D721Med (cell line): ENCODE measurements around the gene ATM.
"Not testable (repeated sequence)": the region's sequence is repeated elsewhere in the genome, so short reads cannot be mapped to it uniquely, and the experiment has no call there.

ENCODE experiments used
- DNase-seq: peaks from one replicate; pipeline ENCODE4 v3.0.0; 2011; ENCODE audit warnings: low spot score; ENCODE audit not compliant: insufficient read length
- FAIRE-seq: peaks from 2 replicates; lab custom pipeline; 2011; peaks lifted over from hg19 to GRCh38; lab: Jason Lieb, UNC
- CTCF ChIP-seq: IDR thresholded peaks from 2 replicates; pipeline ENCODE4 v1.5.1; 2012; ENCODE audit warnings: mild to moderate bottlenecking, control low read depth; ENCODE audit not compliant: insufficient read depth; ENCODE audit errors: missing control alignments

The ATM gene

DNA sequence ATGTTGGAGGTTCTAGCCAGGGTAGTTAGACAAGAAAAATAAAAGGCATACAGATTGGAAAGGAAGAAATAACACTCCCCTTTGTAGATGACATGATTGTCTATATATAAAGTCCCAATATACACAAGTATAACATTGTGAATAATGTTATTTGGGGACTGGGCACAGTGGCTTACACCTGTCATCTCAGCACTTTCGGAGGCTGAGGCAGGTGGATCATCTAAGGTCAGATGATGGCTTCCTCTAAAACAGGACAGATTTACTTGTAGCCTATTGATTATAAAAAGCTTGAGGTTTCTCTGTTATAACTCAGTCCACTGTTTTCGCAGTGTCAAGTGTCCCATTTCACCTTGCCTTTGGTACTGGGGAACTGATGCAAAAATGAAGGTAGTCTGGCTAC is 19.6 kb downstream of the ATM start:
- TF ChIP-seq CTCF, result no peak
- DNase-seq, result no peak
- no peak for FAIRE-seq

DNA sequence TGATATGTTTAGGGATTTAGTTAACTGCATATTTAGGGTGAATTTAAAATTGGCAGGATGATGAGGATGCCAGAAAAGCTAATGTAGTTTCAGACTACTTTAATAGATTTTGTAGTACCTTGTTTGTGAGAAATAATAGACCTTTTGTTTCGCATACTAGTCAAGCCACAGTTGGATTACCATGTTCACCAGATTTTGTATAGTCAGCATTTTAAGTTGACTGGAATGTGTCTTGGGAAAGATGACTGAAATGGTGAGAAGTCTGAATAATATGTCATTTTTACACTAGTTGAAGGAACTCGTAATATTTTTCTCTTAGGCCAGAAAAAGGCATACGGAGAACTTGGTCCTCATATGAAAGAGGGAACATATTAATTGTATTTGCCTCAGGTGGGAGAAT is 23.4 kb downstream of the ATM start:
- no peak for TF ChIP-seq CTCF
- FAIRE-seq, result no peak
- DNase-seq, result no peak

DNA sequence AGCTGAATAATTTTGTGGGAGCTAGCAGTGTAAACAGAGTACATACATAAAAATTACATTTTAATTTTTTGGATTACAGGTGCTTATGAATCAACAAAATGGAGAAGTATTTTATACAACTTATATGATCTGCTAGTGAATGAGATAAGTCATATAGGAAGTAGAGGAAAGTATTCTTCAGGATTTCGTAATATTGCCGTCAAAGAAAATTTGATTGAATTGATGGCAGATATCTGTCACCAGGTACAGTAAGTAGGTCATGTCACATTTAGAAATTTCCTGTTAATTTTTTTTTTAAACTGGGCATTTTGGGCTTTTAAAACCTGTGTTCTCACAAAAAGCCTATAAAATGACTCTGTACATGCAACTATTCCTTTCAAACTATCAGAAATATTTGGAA is 24.0 kb downstream of the ATM start:
- DNase-seq (no peak), FAIRE-seq (no peak)
- TF ChIP-seq CTCF, result no peak

DNA sequence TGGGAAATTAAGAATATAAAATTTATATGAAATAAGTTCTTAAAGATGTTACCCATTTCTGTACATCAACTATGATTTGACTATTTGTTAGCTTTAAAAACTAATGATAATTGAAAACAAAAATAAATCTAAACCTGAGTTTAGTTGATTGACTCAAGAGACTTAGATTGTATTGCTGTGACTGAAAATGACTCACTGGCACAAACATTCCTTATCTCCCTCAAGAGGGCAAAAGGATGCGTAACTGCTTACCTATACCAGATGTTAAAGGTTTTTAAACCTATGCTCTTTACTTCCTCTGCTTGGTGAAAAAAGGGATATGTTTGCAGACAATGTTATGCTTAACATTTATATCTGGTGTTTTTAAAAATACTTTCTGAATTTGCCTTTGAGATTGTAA is 30.3 kb downstream of the ATM start:
- no peak for DNase-seq
- no peak for FAIRE-seq
- no peak for TF ChIP-seq CTCF

- FAIRE-seq (no peak), DNase-seq (no peak)
- no peak for TF ChIP-seq CTCF
Measured at GRCh38 chr11:108269583-108269982, 46.7 kb downstream of the ATM start.

- not testable (repeated sequence) for FAIRE-seq, DNase-seq
Measured at GRCh38 chr11:108276985-108277616, 54.2 kb downstream of the ATM start.

DNA sequence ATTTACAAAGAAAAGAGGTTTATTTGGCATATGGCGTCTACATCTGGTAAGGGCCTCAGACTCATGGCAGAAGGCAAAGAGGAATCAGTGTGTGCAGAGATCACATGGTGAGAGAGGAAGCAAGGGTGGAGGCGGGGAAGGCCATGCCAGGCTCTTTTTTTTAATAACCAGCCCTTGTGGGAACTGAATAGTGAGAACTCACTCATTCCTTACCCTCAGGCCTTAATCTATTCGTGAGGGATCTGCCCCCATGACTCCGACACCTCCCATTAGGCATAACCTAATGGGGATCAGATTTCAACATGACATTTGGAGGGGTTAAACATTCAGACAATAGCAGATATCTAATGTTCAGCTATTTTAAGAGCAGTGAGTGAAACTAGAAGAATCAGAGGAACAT is 55.7 kb downstream of the ATM start:
- no peak for TF ChIP-seq CTCF
- FAIRE-seq, result peak; percentile 91

GRCh38 chr11:108278954-108279353 is 56.1 kb downstream of the ATM start:
- no peak for TF ChIP-seq CTCF
- DNase-seq (no peak), FAIRE-seq (no peak)

More for the DNA sequence above, 55.7 kb downstream of the ATM start:
- peak; percentile 17 for DNase-seq
